GM12878 (cell line): Measurements from ENCODE around the gene CCL14. TPM values are rescaled to one million over a fixed set of nuclear protein-coding genes. Genes with fewer than 3 reads are reported as not detected.

Source experiments
- BHLHE40 ChIP-seq, 2 experiments: fragments of 450-650 bp in 1 of 2; IDR thresholded peaks; 2 replicates each; pipeline ENCODE4 v1.6.1; 2011 to 2017; ENCODE audit warnings: low read depth in 2 of 2, borderline replicate concordance in 1 of 2, improper control_type of control experiment in 1 of 2, low read length in 1 of 2, mild to moderate bottlenecking in 1 of 2
- CEBPB ChIP-seq, 2 experiments: fragments of 150-350 bp in 1 of 2; IDR thresholded peaks; 2 replicates each; pipeline ENCODE4 v1.6.1; 2012 to 2014; ENCODE audit warnings: low read depth in 2 of 2, low read length in 2 of 2, borderline replicate concordance in 1 of 2, inconsistent platforms in 1 of 2
- ETV6 ChIP-seq, 2 experiments: fragments of 450-650 bp in 1 of 2; IDR thresholded peaks in 1 of 2; conservative IDR thresholded peaks in 1 of 2; 2 replicates each; pipeline ENCODE4 v1.6.1; 2014; ENCODE audit warnings: antibody characterized with exemption in 1 of 2, borderline replicate concordance in 1 of 2, low read depth in 1 of 2, mild to moderate bottlenecking in 1 of 2, moderate library complexity in 1 of 2
- GABPA ChIP-seq: IDR thresholded peaks from 2 replicates; pipeline ENCODE4 v1.6.1; 2014; ENCODE audit warnings: antibody characterized with exemption, low read depth, mild to moderate bottlenecking, inconsistent platforms
- HDAC2 ChIP-seq: fragments of 200-600 bp; sonication (generic); IDR thresholded peaks from 2 replicates; pipeline ENCODE4 v1.6.1; 2017
- HDAC6 ChIP-seq: fragments of 200-600 bp; sonication (generic); IDR thresholded peaks from one replicate; pipeline ENCODE4 v1.8.0; 2017; ENCODE audit warnings: antibody characterized with exemption; ENCODE audit not compliant: unreplicated experiment
- MXI1 ChIP-seq: fragments of 150-350 bp; IDR thresholded peaks from 2 replicates; pipeline ENCODE4 v1.6.1; 2011; ENCODE audit warnings: low read depth, mild to moderate bottlenecking, inconsistent platforms, low read length, improper control_type of control experiment
- NFYA ChIP-seq: IDR thresholded peaks from 2 replicates; pipeline ENCODE4 v1.6.1; 2011; ENCODE audit warnings: low read depth, mild to moderate bottlenecking, low read length, improper control_type of control experiment, borderline replicate concordance
- NR2C2 ChIP-seq: IDR thresholded peaks from 2 replicates; pipeline ENCODE4 v1.6.1; 2011; ENCODE audit warnings: borderline replicate concordance, low read depth; ENCODE audit not compliant: control insufficient read depth, insufficient read length
- PAX5 ChIP-seq: IDR thresholded peaks from 2 replicates; pipeline ENCODE4 v1.6.1; 2011; ENCODE audit warnings: low read depth, low read length, borderline replicate concordance
- POLR2A ChIP-seq: IDR thresholded peaks from 2 replicates; pipeline ENCODE4 v1.6.1; 2011; ENCODE audit warnings: low read depth, mild to moderate bottlenecking, low read length
- POLR2AphosphoS2 ChIP-seq: IDR thresholded peaks from 2 replicates; pipeline ENCODE4 v1.6.1; 2011; ENCODE audit warnings: low read depth, mild to moderate bottlenecking, low read length, improper control_type of control experiment, moderate library complexity
- RAD21 ChIP-seq: IDR thresholded peaks from 2 replicates; pipeline ENCODE4 v1.6.1; 2011; ENCODE audit warnings: mild to moderate bottlenecking, low read depth, low read length, moderate library complexity; ENCODE audit not compliant: insufficient read depth
- SREBF1 ChIP-seq: IDR thresholded peaks from 2 replicates; pipeline ENCODE4 v1.6.1; 2012; ENCODE audit warnings: mild to moderate bottlenecking, low read length
- SRF ChIP-seq, 2 experiments: IDR thresholded peaks; 2 replicates each; pipeline ENCODE4 v1.6.1; 2011; ENCODE audit warnings: low read depth in 2 of 2, low read length in 2 of 2, mild to moderate bottlenecking in 1 of 2, moderate library complexity in 1 of 2
- STAT3 ChIP-seq: IDR thresholded peaks from 2 replicates; pipeline ENCODE4 v1.6.1; 2011; ENCODE audit warnings: low read depth, low read length, improper control_type of control experiment
- TCF3 ChIP-seq: IDR thresholded peaks from 2 replicates; pipeline ENCODE4 v1.6.1; 2012; ENCODE audit warnings: low read depth, mild to moderate bottlenecking, low read length, borderline replicate concordance; ENCODE audit not compliant: insufficient read depth
- YY1 ChIP-seq: IDR thresholded peaks from 2 replicates; pipeline ENCODE4 v1.6.1; 2011; ENCODE audit warnings: low read depth, mild to moderate bottlenecking, low read length
- ZNF24 ChIP-seq: fragments of 450-650 bp; IDR thresholded peaks from 2 replicates; pipeline ENCODE4 v1.6.1; 2017; ENCODE audit warnings: antibody characterized with exemption, mild to moderate bottlenecking
- ZNF274 ChIP-seq: IDR thresholded peaks from one replicate; pipeline ENCODE4 v1.8.0; 2011; ENCODE audit not compliant: insufficient read length, insufficient read depth
- ZSCAN29 ChIP-seq: fragments of 450-650 bp; IDR thresholded peaks from 2 replicates; pipeline ENCODE4 v1.6.1; 2017; ENCODE audit warnings: mild to moderate bottlenecking, moderate library complexity
- polyA plus RNA-seq, 11 experiments: library from polyadenylated mRNA; depleted of rRNA in 4 of 11; unstranded in 6 of 11; stranded (reverse) in 5 of 11; fragments of >200 nt; fragmentation: Nextera tagmentation in 4 of 11; fragmentation: Illumina TruSeq in 1 of 11; extraction: Ambion mirVana in 4 of 11; extraction: Trizol in 1 of 11; gene quantifications; 1 replicate in 1 of 11; 2 replicates in 10 of 11; pipeline versions ENCODE4 v1.2.1 to v1.2.3, GENCODE V29; 2011 to 2016; ENCODE audit warnings: inconsistent platforms in 2 of 11, missing spikeins in 2 of 11, low read depth in 1 of 11
- total RNA-seq, 4 experiments: library from RNA; depleted of rRNA in 3 of 4; stranded (reverse); fragments of >200 nt in 3 of 4; fragmentation: Illumina TruSeq in 1 of 4; extraction: Trizol in 1 of 4; gene quantifications; 2 replicates each; pipeline versions ENCODE4 v1.2.1 to v1.2.3, GENCODE V29; 2013 to 2021
- TF ChIP-seq, protein P1 (sequence below): fragments of 450-650 bp; conservative IDR thresholded peaks from 2 replicates; pipeline ENCODE4 v1.6.1; 2017; ENCODE audit warnings: mild to moderate bottlenecking, moderate library complexity
- TF ChIP-seq, protein P2 (sequence below): fragments of 450-650 bp; formaldehyde crosslinking; IDR thresholded peaks from 2 replicates; pipeline ENCODE4 v1.5.0; 2022; ENCODE audit warnings: mild to moderate bottlenecking, missing genetic modification characterization
- TF ChIP-seq, protein P3 (sequence below): fragments of 450-650 bp; IDR thresholded peaks from 2 replicates; pipeline ENCODE4 v1.6.1; 2017; ENCODE audit warnings: antibody characterized with exemption, mild to moderate bottlenecking, moderate library complexity

CCL14 gene
- total and polyA plus RNA-seq, 10 of the 15 experiments (the other 5 are each of a cell fraction or from before 2014, with no cell fraction given) = not detected

DNA sequence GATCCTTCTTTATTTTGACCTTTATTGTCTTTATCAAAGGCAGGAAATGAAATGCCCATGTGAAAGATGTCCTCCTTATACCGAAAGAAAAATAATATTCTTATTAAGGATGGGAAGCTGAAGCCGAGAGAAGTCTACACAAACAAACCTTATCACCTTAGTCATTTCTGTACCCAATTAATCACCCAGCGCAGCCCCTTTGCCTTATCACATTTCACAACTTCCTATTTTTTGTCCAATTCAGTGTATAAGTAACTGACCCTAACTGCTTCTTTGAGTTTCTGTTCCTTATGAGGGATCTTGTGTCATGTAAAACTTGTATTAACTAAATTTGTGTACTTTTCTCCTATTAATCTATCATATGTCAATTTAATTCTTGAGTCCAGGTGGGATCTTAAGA is 47.6 kb upstream of the CCL14 start (continued):
- TF ChIP-seq, protein P1, sequence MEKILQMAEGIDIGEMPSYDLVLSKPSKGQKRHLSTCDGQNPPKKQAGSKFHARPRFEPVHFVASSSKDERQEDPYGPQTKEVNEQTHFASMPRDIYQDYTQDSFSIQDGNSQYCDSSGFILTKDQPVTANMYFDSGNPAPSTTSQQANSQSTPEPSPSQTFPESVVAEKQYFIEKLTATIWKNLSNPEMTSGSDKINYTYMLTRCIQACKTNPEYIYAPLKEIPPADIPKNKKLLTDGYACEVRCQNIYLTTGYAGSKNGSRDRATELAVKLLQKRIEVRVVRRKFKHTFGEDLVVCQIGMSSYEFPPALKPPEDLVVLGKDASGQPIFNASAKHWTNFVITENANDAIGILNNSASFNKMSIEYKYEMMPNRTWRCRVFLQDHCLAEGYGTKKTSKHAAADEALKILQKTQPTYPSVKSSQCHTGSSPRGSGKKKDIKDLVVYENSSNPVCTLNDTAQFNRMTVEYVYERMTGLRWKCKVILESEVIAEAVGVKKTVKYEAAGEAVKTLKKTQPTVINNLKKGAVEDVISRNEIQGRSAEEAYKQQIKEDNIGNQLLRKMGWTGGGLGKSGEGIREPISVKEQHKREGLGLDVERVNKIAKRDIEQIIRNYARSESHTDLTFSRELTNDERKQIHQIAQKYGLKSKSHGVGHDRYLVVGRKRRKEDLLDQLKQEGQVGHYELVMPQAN = no peak
- TF ChIP-seq ZNF24 (peak; percentile 34; the same call in 1 of the 2 replicates), BHLHE40 (IDR thresholded peaks at IDR 0.05; ENCODE audit: borderline replicate concordance in 1 of 2, low read depth in 2 of 2, low read length in 1 of 2) (peak; percentile 41 to 72; a peak in 2 of 4 replicates), SREBF1 (no peak), GABPA (no peak), RAD21 (no peak), TCF3 (no peak), POLR2A (no peak), POLR2AphosphoS2 (no peak), NFYA (no peak), HDAC6 (no peak), ZNF274 (no peak), YY1 (no peak), HDAC2 (no peak), MXI1 (peak; percentile 52), ZSCAN29 (peak; percentile 92; the same call in 1 of the 2 replicates), NR2C2 (no peak), PAX5 (no peak), SRF (IDR thresholded peaks at IDR 0.05; ENCODE audit: low read depth in 2 of 2, low read length in 2 of 2) (no peak), STAT3 (no peak), CEBPB (IDR thresholded peaks at IDR 0.05; ENCODE audit: borderline replicate concordance in 1 of 2, low read depth in 2 of 2, low read length in 2 of 2) (no peak), ETV6 (conservative IDR thresholded peaks at IDR 0.05 in 1 of 2, IDR thresholded peaks at IDR 0.05 in 1 of 2; ENCODE audit: borderline replicate concordance in 1 of 2, low read depth in 1 of 2) (no peak; a peak in 1 of 4 replicates)
- TF ChIP-seq, protein P2, sequence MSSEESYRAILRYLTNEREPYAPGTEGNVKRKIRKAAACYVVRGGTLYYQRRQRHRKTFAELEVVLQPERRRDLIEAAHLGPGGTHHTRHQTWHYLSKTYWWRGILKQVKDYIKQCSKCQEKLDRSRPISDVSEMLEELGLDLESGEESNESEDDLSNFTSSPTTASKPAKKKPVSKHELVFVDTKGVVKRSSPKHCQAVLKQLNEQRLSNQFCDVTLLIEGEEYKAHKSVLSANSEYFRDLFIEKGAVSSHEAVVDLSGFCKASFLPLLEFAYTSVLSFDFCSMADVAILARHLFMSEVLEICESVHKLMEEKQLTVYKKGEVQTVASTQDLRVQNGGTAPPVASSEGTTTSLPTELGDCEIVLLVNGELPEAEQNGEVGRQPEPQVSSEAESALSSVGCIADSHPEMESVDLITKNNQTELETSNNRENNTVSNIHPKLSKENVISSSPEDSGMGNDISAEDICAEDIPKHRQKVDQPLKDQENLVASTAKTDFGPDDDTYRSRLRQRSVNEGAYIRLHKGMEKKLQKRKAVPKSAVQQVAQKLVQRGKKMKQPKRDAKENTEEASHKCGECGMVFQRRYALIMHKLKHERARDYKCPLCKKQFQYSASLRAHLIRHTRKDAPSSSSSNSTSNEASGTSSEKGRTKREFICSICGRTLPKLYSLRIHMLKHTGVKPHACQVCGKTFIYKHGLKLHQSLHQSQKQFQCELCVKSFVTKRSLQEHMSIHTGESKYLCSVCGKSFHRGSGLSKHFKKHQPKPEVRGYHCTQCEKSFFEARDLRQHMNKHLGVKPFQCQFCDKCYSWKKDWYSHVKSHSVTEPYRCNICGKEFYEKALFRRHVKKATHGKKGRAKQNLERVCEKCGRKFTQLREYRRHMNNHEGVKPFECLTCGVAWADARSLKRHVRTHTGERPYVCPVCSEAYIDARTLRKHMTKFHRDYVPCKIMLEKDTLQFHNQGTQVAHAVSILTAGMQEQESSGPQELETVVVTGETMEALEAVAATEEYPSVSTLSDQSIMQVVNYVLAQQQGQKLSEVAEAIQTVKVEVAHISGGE = no peak
- TF ChIP-seq, protein P3, sequence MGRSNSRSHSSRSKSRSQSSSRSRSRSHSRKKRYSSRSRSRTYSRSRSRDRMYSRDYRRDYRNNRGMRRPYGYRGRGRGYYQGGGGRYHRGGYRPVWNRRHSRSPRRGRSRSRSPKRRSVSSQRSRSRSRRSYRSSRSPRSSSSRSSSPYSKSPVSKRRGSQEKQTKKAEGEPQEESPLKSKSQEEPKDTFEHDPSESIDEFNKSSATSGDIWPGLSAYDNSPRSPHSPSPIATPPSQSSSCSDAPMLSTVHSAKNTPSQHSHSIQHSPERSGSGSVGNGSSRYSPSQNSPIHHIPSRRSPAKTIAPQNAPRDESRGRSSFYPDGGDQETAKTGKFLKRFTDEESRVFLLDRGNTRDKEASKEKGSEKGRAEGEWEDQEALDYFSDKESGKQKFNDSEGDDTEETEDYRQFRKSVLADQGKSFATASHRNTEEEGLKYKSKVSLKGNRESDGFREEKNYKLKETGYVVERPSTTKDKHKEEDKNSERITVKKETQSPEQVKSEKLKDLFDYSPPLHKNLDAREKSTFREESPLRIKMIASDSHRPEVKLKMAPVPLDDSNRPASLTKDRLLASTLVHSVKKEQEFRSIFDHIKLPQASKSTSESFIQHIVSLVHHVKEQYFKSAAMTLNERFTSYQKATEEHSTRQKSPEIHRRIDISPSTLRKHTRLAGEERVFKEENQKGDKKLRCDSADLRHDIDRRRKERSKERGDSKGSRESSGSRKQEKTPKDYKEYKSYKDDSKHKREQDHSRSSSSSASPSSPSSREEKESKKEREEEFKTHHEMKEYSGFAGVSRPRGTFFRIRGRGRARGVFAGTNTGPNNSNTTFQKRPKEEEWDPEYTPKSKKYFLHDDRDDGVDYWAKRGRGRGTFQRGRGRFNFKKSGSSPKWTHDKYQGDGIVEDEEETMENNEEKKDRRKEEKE = no peak
